RWPE1 (cell line): ENCODE data around the gene RAB11B.
"Not testable (repeated sequence)": the region's sequence is repeated elsewhere in the genome, so short reads cannot be mapped to it uniquely, and the experiment has no call there.

Source experiments
- CTCF ChIA-PET: fragments of 350-600 bp; sonication (Branson Sonifier 250); formaldehyde crosslinking; extraction: SDS; loops from one replicate; lab custom pipeline; 2021; lab: Yijun Ruan, JAX
- POLR2A ChIA-PET: fragments of 400-600 bp; formaldehyde crosslinking; extraction: SDS; loops from one replicate; lab custom pipeline; 2020; ENCODE audit warnings: antibody characterized with exemption; ENCODE audit not compliant: low non-redundant PET; lab: Yijun Ruan, JAX
- DNase-seq: peaks from one replicate; pipeline ENCODE4 v3.0.0; 2012; ENCODE audit warnings: low spot score
- H3K27ac ChIP-seq: fragments of 450-650 bp; 2 replicates; pipeline ENCODE4 v1.5.1; 2017
- TF ChIP-seq, protein P1 (sequence below): fragments of 450-650 bp; conservative IDR thresholded peaks from 2 replicates; pipeline ENCODE4 v1.5.1; 2017; ENCODE audit warnings: low read depth, mild to moderate bottlenecking

Gene RAB11B

DNA sequence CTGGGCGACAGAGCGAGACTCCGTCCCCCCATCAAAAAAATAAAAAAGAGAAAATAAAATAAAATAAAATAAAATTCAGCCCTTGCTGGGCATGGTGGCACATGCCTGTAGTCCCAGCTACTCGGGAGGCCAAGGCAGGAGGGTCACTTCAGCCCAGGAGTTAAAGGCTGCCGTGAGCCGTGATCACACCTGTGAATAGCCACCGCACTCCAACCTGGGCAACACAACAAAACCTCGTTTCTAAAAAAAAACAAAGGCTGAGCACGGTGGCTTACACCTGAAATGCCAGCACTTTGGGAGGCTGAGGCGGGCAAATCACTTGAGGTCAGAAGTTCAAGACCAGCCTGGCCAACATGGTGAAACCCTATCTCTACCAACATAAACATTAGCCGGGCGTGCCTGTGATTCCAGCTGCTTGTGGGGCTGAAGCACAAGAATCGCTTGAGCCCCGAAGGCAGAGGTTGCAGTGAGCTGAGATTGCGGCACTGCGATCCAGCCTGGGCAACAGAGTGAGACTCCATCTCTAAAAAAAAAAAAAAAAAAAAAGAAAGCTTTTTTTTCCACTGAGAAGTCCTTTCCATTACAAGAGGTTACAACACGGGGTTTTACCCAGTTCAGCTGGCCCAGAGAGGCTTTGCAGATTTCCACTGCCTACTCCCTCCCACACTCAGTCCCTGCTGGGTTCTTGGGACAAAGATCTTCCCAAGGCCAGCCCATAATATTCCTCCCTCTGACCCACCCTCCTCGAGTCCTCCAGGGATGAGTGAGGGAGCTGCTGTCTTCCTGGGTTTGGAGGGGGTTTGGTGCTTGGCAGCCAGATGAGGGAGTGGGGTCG lies 19.8 kb upstream of the RAB11B start:
- peak overlapping the region; percentile 19; the same call in 1 of the 2 replicates for H3K27ac ChIP-seq
- CTCF ChIA-PET, result interaction anchor here (0.7 kb wide), 1 partner anchor 21 kb away, joined by 3 read pairs; no protein-coding TSS in a partner anchor
- no peak for DNase-seq
- POLR2A ChIA-PET, result no interaction called here
- TF ChIP-seq, protein P1, sequence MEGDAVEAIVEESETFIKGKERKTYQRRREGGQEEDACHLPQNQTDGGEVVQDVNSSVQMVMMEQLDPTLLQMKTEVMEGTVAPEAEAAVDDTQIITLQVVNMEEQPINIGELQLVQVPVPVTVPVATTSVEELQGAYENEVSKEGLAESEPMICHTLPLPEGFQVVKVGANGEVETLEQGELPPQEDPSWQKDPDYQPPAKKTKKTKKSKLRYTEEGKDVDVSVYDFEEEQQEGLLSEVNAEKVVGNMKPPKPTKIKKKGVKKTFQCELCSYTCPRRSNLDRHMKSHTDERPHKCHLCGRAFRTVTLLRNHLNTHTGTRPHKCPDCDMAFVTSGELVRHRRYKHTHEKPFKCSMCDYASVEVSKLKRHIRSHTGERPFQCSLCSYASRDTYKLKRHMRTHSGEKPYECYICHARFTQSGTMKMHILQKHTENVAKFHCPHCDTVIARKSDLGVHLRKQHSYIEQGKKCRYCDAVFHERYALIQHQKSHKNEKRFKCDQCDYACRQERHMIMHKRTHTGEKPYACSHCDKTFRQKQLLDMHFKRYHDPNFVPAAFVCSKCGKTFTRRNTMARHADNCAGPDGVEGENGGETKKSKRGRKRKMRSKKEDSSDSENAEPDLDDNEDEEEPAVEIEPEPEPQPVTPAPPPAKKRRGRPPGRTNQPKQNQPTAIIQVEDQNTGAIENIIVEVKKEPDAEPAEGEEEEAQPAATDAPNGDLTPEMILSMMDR, result no peak

- TF ChIP-seq, protein P1, result no peak
- POLR2A ChIA-PET, result no interaction called here
Observed at GRCh38 chr19:8371011-8371804, 19.0 kb upstream of the RAB11B start.

GRCh38 chr19:8373867-8374813 lies 16.0 kb upstream of the RAB11B start:
- POLR2A ChIA-PET, result interaction anchor here (0.6 kb wide), 1 partner anchor 12 kb away, joined by 3 read pairs; no protein-coding TSS in a partner anchor
- H3K27ac ChIP-seq, result peak overlapping the region; percentile 3; the same call in 1 of the 2 replicates
- TF ChIP-seq, protein P1, result no peak
- no peak for DNase-seq
- CTCF ChIA-PET, result no interaction called here

More at GRCh38 chr19:8371011-8371804, 19.0 kb upstream of the RAB11B start:
- DNase-seq, result no peak
- peak overlapping the region; percentile 19; the same call in 1 of the 2 replicates for H3K27ac ChIP-seq
- CTCF ChIA-PET, result no interaction called here

DNA sequence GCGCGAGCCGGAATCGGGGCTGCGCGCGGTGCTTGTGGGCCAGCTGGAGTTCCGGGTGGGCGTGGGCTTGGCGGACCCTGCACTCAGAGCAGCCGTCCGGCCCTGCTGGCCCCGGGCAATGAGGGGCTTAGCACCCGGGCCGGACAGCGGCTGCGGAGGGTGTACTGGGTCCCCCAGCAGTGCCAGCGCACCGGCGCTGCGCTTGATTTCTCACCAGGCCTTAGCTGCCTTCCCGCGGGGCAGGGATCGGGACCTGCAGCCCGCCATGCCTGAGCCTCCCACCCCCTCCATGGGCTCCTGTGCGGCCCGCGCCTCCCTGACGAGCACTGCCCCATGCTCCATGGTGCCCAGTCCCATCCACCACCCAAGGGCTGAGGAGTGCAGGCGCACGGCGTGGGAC lies 14.4 kb upstream of the RAB11B start:
- CTCF ChIA-PET, result interaction anchor here (1.9 kb wide), 1 partner anchor 22 kb away, joined by 4 read pairs; no protein-coding TSS in a partner anchor
- DNase-seq, H3K27ac ChIP-seq, POLR2A ChIA-PET: not testable (repeated sequence)

- POLR2A ChIA-PET, result not testable (repeated sequence)
Observed at GRCh38 chr19:8376373-8376974, 13.7 kb upstream of the RAB11B start.

DNA sequence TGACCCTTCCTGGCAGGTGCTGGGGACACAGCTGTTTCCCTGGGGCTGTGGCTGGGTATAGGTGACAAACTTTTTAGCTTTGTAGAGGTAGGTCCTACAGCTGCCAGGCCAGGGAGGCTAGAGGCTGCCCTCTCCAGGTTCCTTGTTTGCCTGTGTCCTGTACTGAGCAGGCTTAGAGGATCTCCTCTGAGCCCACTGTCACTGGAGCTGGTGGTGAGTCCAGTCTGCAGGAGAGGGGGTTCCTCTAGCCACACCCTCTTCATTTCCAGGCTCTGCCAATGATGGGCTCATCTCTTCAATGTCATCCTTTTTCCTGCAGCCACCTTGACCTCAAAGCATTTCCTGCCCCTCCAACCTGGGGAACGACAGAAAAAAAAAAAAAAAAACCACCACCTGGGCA lies 12.6 kb upstream of the RAB11B start:
- ChIA-PET CTCF (no interaction called here), POLR2A (no interaction called here)
- TF ChIP-seq, protein P1, result no peak
- peak overlapping the region; percentile 8; the same call in 1 of the 2 replicates for H3K27ac ChIP-seq
- no peak for DNase-seq

More at GRCh38 chr19:8376373-8376974, 13.7 kb upstream of the RAB11B start:
- CTCF ChIA-PET, result interaction anchor here (1.9 kb wide), 1 partner anchor 22 kb away, joined by 4 read pairs; no protein-coding TSS in a partner anchor
- DNase-seq, H3K27ac ChIP-seq: not testable (repeated sequence)

- POLR2A ChIA-PET, DNase-seq, H3K27ac ChIP-seq: not testable (repeated sequence)
- CTCF ChIA-PET, result interaction anchor here (0.6 kb wide), 1 partner anchor 539 kb away, joined by 3 read pairs; no protein-coding TSS in a partner anchor
Observed at GRCh38 chr19:8379156-8379891, 10.8 kb upstream of the RAB11B start.

GRCh38 chr19:8384569-8384968 lies 5.6 kb upstream of the RAB11B start:
- POLR2A ChIA-PET, H3K27ac ChIP-seq, CTCF ChIA-PET, DNase-seq: not testable (repeated sequence)

GRCh38 chr19:8385103-8385502 lies 5.1 kb upstream of the RAB11B start:
- H3K27ac ChIP-seq, POLR2A ChIA-PET: not testable (repeated sequence)

GRCh38 chr19:8385566-8385965 lies 4.6 kb upstream of the RAB11B start:
- DNase-seq, CTCF ChIA-PET, POLR2A ChIA-PET, H3K27ac ChIP-seq: not testable (repeated sequence)

More at GRCh38 chr19:8385103-8385502, 5.1 kb upstream of the RAB11B start:
- DNase-seq, CTCF ChIA-PET: not testable (repeated sequence)
